Midbrain (tissue), 1 donor: ENCODE results near the gene COL23A1.
"Not testable (repeated sequence)": the region's sequence is repeated elsewhere in the genome, so short reads cannot be mapped to it uniquely, and the experiment has no call there.

Experiments
- DNase-seq: peaks from one replicate; lab custom pipeline; 2025; lab: John Stamatoyannopoulos, UW

The COL23A1 gene

DNA sequence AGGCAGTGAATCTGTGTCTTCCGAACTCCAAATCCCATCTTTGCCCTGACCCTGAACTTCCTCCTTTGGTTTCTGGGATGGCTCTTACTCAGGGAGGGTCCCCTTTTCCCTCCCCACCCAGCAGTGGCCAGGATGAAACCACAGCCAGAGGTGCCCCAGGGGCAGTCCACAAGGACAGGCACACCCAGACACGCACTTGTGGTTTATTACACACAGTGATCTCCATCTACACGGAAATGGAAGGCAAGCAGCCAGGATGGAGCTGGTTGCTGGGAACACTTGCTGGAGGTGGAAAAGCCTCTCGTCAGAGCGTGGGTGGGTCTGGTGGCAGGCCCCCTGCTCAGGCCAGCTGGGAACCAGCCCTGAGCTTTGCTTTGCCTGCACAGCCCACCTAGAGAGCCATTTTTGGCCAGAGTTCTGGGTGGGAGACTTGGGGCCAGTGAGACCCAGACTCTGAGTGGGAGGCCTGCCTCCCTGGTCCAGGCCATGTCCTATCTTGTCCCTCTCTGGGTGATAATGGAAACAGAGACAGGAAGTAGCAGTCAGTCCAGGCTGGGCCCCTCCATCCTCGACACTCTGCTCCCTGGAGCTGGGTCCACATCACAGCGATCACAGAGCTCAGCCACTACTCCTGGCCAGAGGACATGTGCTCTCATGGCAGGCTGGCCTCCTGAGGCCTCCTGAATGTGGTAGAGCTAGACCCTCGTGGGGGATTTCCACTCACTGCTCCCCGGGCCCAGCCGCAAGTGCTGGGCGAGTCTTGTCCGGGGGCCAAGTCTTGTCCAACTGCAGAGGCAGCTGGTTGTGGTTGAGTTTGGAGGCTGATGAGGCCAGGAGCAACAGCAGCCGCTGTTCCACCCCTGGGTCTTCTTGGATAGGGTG is 352.5 kb downstream of the COL23A1 start:
- no peak for DNase-seq

DNA sequence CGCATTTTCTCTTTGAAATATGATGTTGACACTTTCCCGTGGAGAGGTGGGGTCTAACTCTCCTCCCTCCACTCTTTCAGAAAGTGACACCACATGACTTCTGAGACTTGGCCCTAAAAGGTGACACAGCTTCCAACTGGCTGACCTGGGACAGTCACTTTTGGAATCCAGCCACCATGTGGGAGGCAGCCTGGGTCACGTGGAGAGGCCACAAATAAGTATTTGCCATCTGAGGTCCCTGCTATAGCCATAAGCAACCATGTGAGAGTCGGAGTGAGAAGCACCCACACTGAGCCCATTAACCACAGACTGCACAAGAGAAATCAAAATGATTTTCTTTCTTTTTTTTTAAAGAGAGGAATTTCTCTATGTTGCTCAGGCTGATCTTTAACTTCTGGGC is 353.5 kb downstream of the COL23A1 start:
- DNase-seq = no peak

DNA sequence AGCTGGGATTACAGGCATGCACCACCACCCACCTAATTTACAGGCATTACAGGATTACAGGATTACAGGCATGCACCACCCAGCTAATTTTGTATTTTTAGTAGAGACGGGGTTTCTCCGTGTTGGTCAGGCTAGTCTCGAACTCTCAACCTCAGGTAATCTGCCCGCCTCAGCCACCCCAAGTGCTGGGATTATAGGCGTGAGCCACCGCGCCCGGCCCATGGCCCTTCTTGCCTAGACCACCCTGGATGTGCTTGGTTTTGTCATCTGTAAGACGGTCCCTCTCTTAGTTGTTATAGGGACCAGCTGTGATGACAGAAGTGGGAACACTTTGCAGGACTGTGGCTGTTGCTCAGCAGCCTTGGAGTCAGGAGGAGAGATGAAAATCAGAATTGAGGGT is 354.1 kb downstream of the COL23A1 start:
- DNase-seq = no peak

DNA sequence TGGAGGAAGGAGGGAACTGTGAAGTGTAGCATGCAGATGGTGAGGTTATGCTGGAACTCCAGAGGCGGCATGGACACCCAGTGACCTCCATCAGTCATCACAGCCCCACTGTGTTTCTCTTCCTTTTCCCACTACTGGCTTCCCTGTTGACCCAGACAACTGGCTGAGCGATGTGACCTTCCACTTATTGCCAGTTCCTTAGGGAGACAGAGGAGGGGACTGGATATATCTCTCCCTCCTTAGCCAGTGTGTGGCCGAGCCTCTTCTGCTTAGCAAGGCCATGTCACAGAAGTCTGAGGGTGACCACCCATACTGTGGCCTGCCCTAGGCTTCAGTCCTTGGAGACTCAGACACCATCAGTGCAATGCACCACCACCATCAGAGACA is 354.6 kb downstream of the COL23A1 start:
- no peak for DNase-seq

DNA sequence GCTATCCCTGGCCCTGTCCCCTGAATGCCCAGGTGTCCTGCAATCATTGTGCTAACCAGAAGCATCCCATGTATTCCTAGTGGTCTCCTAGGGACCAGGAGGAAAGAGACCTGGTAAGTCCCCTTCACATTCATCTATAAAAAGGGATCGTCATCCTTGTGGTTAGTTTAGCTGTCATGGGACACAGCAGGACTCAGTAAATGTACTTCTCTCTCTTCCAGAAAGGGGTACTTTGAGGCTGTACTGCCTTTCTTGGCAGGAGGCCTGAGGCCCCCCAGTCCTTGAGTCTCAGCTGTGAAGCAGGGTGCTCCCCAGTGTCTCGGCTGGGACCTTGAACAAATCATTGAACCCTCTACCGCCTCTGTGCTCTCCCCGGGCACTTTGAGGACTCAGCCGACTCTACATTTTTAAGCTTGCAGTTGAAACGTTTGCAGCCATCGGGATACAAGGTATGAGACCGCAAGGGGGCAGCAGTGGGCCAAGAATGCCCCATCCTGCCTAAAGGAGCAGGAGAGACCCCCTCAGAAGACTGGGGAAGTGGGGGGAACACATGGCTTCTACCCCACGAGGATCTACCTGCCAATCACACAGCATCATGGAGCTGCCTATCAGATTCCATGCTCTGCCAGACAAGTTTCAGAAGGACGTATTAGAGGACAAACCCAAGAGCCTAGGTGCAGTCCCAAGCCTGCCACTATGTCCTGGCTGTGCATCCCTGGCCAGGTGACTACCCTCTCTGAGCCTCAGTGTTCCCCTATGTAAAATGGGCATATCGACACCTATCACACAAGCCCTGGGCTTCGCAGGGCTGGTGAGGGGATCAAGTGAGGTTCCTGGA is 355.2 kb downstream of the COL23A1 start:
- peak; percentile 63 for DNase-seq

DNA sequence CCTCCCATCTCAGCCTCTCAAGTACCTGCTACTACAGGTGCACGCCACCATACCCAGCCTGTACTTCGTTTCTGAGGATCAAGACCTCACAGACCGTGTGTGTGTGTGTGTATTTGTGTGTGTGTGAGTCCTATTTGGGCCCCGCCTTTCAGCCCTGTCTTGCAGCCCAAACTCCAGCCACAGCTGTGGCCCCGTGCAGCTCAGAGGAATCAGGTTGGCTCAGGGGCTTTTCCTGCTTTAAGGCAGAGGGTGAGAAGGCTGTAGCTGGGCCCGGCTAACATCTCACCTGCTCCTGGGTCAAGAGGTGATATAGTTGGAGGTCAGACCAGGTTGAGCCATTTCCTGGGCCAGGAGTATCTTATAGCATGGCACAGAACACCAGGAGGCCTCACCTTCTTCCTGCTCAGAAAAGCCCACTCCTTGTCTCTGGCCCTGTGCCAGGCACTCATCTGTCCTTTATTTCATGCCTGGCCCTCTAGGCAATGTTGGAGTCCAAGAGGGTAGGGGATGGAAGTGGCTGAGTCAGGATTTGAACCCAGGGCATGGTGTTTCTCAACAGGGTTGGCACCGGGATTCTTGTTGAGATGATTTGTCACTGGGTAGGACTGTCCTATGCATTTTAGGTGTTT is 356.0 kb downstream of the COL23A1 start:
- no peak for DNase-seq

DNA sequence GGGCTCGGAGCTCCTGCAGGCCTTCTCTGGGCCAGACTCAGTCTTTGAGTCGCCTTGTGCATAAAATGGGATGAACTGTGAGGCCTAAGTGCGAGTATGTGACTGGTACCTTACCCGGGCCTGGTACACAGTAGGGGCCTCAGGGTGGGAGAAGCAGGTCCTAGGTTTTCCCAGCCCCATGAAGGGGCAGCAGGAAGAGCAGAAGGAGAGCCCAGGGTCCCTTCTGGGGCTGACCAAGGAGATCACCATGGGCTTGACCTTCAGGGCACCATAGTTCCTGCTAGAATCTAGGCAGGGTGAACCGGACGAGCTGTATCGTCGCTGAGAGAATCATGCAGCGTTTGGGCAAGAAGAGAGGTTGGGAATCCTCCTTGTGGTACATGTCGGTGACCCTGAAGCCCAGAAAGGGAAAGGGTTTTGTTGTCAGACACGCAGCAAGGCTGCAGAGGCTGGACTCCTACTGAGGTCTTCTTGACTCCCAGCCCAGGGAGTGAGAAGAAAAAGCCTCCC is 357.2 kb downstream of the COL23A1 start:
- DNase-seq = no peak

DNA sequence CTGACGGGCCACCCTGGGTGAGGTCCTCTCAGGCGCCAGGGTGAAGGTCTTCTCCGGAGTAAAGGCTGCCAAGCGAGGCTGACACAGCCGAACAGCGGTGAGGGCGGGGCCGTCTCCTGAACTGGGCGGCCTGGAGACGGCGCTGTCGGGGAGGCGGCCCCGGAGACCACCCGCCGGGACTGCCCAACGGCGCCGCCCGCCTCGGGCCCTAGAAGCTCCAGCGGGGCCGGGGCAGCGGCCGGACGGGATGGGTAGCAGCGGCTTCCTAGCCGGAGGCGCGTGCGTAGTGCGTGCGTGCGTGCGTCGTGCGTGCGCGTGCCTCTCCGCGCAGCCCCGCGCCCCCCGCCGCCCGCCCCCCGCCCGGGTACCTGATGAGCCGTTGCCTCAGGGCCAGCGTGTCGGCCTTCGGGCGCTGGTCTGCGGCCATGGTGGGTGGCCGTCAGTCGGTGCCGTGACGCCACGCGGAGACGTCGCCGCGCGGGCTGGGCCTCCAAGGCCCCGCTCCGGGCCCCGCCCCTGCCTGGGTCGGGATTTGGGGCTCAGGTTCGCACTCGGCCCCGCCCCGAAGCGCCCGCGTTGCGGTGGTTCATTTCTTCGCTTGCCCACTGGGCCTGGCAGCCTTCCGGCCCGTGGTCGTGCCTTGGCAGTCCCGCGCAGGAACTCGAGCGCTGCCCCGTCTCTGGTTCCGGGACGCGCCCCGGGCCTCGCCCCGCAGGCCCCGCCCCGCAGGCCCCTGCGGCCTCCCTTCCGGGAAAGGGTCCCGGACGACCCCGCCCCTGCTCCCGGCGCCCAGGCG is 357.9 kb downstream of the COL23A1 start, which contains the start of gene PHYKPL:
Gene PHYKPL, minus strand, starts transcription at position 679 of the 796 bp plus-strand sequence. Its CDS starts 252 bp downstream, at position 427.
- DNase-seq = peak; percentile 78

DNA sequence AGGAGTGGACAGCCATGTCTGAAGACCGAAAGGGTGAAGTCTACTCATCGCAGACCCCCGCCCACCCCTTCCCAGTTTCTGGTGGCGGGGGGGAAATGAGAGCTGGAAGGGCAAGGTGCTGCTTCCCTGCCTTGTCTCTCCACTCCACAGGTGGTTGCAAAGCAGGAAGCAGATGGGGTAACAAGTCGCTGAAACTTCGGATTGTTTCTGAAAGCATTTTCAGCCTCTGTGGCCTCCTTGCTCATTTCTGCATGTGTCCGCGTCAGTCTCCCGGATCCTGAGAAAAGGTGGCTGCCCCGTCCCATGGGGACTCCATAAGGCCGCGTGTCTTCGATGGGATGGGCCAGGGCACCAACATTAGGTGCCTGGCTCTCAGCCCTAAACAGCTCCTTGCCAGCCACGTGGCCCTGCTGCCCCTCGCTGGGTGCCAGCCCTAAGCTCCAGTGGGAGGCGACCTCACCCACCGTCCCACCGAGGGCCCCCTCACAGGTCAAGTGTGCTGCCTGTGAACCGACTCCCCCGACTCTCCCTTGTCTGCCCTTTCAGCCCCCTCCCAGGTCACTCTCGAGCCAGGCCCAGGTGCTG is 358.6 kb downstream of the COL23A1 start:
- DNase-seq = no peak

DNA sequence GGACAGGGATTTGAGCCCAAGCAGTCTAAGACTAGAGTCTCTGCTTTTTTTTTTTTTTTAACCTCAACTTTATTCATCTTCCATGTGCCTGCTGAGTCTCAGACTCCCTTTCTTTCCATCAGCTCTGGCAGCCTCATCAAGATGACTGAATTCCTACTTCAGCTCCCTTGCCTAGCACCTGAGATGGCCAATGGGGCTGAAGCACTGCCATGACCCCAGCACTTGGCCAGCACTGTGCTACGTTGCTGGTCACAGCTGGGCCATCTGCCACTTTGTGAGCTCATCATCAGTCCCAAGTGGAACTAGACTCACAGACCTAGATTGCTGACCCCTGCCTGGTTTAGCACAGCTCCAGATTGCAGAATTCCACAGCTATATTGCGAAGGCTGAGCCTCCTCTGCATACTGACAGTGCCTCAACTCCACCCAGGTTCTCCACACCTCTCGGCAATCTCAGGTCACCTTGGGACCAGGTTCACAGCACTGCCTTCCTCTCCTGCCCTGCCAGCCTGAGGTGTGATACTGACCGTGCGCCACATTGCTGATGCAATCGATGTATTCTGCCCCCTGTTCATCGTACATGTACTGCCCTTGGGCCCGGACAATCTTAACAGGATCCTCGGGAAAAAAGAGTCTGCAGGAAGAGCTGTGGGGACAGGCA is 359.2 kb downstream of the COL23A1 start:
- peak; percentile 40 for DNase-seq

DNA sequence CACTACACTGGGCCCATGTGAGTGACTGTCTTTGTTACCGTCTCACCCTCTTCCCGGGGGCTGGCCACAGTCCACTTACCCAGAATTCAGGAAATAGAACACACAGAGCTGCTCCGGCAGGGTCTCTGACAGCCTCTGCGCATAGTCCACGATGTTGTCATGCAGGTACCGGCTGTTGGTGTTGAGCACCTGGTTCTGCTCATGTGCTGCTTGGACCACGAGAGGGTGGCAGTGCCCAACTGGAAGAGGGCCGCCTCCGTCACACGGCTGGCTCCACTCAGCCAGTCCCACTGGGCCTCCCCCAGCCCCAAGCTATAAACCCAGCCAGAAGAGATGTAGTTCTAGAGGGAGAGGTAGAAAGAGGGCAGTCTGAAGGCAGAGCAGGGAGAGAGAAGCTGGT is 360.3 kb downstream of the COL23A1 start:
- no peak for DNase-seq

DNA sequence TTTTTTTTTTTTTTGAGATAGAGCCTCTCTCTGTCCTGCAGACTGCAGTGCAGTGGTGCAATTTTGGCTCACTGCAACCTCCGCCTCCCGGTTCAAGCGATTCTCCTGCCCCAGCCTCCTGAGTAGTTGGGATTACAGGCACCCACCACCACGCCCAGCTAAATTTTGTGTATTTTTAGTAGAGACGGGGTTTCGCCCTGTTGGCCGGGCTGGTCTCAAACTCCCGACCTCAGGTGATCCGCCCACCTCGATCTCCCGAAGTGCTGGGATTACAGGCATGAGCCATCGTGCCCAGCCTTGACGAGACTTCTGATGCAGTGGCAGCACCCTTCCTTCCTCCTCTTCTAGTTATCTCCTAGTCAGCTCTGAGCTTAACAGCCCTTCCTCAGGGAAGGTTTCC is 361.1 kb downstream of the COL23A1 start:
- not testable (repeated sequence) for DNase-seq

DNA sequence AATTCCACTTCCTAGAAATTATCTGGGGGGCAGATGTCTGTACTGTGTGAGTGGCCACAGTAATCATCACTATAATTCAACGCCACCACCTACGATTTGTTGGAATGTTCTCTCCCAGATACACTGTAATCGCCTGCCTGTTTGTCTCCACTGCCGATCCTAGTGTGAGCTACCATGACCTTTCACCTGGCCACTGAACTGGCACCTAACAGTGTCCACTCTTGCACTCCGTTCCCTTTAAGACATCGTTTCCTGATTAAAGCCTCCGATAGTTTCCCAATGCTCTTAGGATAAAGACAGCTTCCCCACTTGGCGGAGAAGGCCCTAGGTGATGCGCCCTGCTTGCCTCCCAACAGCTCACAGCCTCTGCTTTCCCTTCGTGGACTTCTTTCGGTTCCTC is 361.6 kb downstream of the COL23A1 start:
- no peak for DNase-seq

DNA sequence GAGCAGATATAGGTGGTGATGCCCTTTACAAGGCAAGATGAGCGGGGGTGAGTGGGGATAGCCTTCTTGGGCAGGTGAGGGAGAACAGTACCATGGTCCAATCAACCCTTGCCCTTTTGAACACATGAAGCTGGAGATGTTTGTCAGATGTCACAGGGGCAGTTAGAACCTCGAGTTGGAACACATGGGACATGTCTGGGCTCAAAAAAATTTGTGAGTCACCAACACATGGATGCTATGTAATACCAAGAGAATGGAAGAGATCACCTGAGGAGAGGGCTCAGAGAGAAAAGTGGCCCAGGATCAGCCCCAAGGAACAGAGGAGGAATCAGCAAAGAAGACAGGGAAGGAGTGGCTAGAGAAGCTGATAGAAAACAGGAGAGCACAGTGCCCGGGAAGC is 362.3 kb downstream of the COL23A1 start:
- DNase-seq = no peak

DNA sequence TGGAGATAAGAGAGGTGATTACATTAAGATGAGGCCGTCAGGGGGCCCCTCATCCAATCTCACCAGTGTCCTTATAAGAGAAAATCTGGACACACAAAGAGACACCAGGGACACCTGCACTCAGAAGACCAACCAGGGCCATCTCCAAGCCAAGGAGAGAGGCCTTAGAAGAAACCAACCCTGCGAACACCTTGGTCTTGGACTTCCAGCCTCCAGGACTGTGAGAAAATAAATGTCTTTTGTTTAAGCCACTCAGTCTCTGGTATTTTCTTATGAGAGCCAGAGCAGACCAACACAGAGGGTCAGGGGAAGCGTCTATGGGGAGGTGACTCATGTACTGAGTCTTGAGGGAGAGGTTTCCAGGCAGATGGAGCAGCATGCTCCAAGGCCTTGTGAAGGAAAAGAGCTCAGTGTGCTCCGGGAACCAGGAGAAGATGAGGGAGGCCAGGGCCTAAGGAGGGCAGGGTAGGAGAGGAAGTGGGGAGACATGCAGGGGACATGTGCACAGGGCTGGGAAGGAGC is 363.0 kb downstream of the COL23A1 start:
- DNase-seq = no peak

DNA sequence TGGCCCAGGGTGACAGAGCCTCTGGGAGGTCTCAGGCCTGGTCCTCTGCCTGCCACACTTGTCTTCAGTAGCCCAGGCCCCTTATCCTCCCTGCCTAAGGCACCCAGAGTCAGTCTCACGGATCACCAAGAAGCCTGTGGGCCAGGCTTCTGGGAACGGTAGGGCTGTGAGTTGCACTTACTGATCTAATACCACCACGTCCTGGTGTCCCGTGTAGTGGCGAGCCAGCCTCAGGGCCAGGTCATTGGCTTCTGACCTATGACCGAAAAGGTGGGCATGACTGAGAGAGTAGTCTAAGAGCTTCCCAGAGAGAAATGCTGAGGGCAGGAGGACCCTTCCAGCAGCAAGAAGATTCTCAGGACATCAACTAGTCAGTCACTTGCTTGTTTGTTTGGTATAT is 365.0 kb downstream of the COL23A1 start:
- DNase-seq = no peak

DNA sequence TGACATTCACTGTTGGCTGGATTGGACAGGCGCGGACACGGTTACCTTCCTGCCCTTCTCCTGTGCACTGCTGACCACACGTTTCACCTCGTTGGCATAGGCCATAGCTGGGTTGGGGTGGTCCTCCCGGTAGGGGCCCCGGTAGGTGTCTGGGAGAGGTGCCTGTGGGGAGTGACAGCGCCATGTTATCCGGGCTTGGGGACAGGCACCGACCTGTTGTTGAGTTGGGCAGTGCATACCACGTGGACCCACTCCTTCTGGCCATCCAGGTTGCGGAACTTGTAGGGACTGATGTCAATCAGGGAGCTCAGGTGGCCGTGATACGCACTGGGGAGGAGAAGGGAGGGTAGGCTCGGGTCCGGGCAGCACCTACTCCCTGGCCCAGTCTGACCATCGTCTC is 365.8 kb downstream of the COL23A1 start:
- no peak for DNase-seq

DNA sequence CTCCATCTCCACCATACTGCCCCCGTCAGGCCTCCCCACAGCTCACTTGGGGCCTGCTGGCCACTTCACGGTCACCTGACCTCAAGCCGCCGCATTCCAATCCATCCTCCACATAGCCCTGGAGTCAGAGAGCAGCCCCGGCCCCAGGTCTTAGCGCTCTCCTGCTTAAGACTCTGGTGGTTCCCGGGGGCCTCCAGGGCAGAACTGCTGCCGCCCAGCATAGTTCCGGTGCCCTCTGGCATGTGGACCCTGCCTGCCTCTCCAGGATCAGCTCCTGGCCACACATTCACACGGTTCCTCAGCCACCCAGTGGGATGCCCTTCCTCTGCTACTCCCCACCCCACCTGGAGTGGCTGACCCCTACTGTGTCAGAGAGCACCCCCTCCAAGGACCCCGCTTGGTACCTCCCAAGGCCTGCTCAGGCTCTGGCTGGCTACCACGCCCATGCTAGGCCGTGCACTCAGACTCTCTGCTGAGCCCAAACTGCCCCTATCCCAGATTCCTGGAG is 366.3 kb downstream of the COL23A1 start:
- no peak for DNase-seq

DNA sequence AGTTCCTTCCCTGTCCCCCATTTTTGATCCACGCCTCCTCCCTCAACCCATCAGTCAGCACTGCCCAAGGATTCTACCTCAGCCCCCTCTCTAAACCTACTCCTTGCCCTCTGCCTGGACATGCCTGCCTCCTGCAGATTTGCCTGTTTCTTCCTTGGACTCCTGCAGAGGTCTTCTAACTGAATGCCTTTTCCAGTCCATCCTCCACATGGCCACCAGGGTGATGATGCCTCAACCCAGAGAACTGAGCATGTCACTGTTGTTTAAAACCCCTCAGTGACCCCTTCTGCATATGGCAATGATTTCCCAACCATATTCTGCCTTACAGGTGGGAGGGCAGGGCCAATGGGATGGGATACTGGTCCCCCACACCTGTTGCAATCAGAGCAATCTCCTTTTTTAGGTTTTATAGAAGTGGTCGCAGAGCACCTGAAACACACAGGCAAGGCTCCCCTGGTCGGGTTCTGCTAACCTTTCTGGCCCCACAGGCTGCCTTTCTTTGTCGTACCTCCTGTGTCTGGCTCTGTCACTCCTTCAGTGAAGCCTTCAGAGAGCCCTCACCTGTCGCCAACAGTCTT is 366.9 kb downstream of the COL23A1 start:
- no peak for DNase-seq

DNA sequence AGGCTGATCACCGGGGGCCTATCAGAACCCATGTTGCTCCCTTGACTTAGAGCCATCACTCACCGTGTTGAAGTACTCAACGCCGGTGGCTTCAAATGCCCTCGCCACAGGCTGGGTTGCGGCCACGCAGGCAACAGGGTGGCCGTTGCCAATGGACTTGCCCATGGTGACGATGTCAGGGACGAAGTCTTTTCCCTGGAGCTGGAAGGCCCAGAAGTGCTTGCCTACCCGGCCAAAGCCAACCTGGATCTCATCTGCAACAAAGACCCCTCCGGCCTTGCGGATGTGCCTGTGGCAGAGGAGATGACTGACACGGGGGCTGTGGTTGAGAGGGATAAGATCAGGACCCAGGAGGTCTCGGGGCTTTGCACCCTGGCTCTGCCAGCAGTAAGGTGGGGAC is 367.9 kb downstream of the COL23A1 start:
- no peak for DNase-seq
